ENCODE measurements around the gene FLVCR2. TPM values are rescaled to one million over a fixed set of nuclear protein-coding genes. Genes with fewer than 3 reads are reported as not detected.
A peak's percentile ranks its signal among the peaks of the same experiment; 100 is the strongest.

FLVCR2 gene
- 10 to 100 TPM; 38.5 to 45.0 TPM for total RNA-seq
- polyA plus RNA-seq (ENCODE audit: insufficient read depth, low read depth, low replicate concordance): 49.6 TPM
- long read RNA-seq, donor 1: 0 reads
- long read RNA-seq, donor 2: 0 reads

GRCh38 chr14:75578102-75578785 lies at the start of gene FLVCR2:
TSS of gene FLVCR2 (plus strand) at chr14:75578620. CDS start at chr14:75578973, 353 bp downstream.
- Histone ChIP-seq H3K4me1 (peaks cover 13% of the 10 kb centered on the region), H3K9me3 (no peaks in the 10 kb centered on the region), H3K36me3 (ENCODE audit: low read depth, missing control alignments) (no peaks in the 10 kb centered on the region), H3K27ac (peak within 1 kb of the TSS; percentile 68 to 81), H3K27me3 (no peaks in the 10 kb centered on the region), H3K4me3 (peak within 1 kb of the TSS; percentile 64 to 69)
- TF ChIP-seq POLR2A (IDR thresholded peaks at IDR 0.05) (no peak), CTCF (IDR thresholded peaks at IDR 0.05) (no peak)
- peak; percentile 89 for DNase-seq
- WGBS, 2 donors: 0% methylated on average over 16 to 43 of the region's 49 CpGs
- intact Hi-C loops (cut with DNase I; ENCODE audit: low total_unique reads): loop anchor here (5.0 kb wide), 1 partner anchor 74 kb away; no protein-coding TSS in a partner anchor

- DNase-seq: no peak
- Histone ChIP-seq H3K27me3 (no peaks in the 10 kb centered on the region), H3K9me3 (no peaks in the 10 kb centered on the region), H3K36me3 (ENCODE audit: low read depth, missing control alignments) (no peaks in the 10 kb centered on the region), H3K27ac (no peak overlapping the region), H3K4me1 (peaks cover 12% of the 10 kb centered on the region), H3K4me3 (no peak overlapping the region)
- intact Hi-C loops (cut with DNase I; ENCODE audit: low total_unique reads): no loop called here
- TF ChIP-seq CTCF (IDR thresholded peaks at IDR 0.05): no peak
- TF ChIP-seq POLR2A (IDR thresholded peaks at IDR 0.05): no peak
- WGBS, 2 donors: 87 to 88% methylated on average over 3 of the region's 3 CpGs
Measured at GRCh38 chr14:75531256-75531655, 47.2 kb upstream of the FLVCR2 start.

- H3K9me3 ChIP-seq: no peaks in the 10 kb centered on the region
- H3K36me3 ChIP-seq (ENCODE audit: low read depth, missing control alignments): no peaks in the 10 kb centered on the region
- no peak overlapping the region for H3K27ac ChIP-seq
- H3K4me1 ChIP-seq: peaks cover 18% of the 10 kb centered on the region
- no peak for TF ChIP-seq POLR2A (IDR thresholded peaks at IDR 0.05)
- TF ChIP-seq CTCF (IDR thresholded peaks at IDR 0.05): no peak
- 82 to 85% methylated on average over 5 of the region's 5 CpGs for WGBS, 2 donors
- no peaks in the 10 kb centered on the region for H3K27me3 ChIP-seq
- DNase-seq: no peak
- no peak overlapping the region for H3K4me3 ChIP-seq
- intact Hi-C loops (cut with DNase I; ENCODE audit: low total_unique reads): no loop called here
Measured at GRCh38 chr14:75531660-75532317, 46.6 kb upstream of the FLVCR2 start.

- intact Hi-C loops (cut with DNase I; ENCODE audit: low total_unique reads): no loop called here
- WGBS, 2 donors: 66 to 68% methylated on average over 5 of the region's 5 CpGs
- TF ChIP-seq CTCF (IDR thresholded peaks at IDR 0.05) (no peak), POLR2A (IDR thresholded peaks at IDR 0.05) (no peak)
Measured at GRCh38 chr14:75533791-75534555, 44.4 kb upstream of the FLVCR2 start.

More at GRCh38 chr14:75533791-75534555, 44.4 kb upstream of the FLVCR2 start:
- no peaks in the 10 kb centered on the region for H3K27me3 ChIP-seq
- H3K4me3 ChIP-seq: no peak overlapping the region
- no peak for DNase-seq
- peak overlapping the region in 1 of 2 donors; percentile 4 for H3K27ac ChIP-seq
- H3K4me1 ChIP-seq: peaks cover 20% of the 10 kb centered on the region
- H3K9me3 ChIP-seq: no peaks in the 10 kb centered on the region
- H3K36me3 ChIP-seq (ENCODE audit: low read depth, missing control alignments): no peaks in the 10 kb centered on the region
